ENCODE measurements around the gene BACH2.

BACH2 gene

GRCh38 chr6:90044833-90045381 lies 251.7 kb downstream of the BACH2 start:
- TF ChIP-seq, protein P1, sequence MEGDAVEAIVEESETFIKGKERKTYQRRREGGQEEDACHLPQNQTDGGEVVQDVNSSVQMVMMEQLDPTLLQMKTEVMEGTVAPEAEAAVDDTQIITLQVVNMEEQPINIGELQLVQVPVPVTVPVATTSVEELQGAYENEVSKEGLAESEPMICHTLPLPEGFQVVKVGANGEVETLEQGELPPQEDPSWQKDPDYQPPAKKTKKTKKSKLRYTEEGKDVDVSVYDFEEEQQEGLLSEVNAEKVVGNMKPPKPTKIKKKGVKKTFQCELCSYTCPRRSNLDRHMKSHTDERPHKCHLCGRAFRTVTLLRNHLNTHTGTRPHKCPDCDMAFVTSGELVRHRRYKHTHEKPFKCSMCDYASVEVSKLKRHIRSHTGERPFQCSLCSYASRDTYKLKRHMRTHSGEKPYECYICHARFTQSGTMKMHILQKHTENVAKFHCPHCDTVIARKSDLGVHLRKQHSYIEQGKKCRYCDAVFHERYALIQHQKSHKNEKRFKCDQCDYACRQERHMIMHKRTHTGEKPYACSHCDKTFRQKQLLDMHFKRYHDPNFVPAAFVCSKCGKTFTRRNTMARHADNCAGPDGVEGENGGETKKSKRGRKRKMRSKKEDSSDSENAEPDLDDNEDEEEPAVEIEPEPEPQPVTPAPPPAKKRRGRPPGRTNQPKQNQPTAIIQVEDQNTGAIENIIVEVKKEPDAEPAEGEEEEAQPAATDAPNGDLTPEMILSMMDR (conservative IDR thresholded peaks at IDR 0.05; ENCODE audit: low read depth, low read length) = no peak
- DNase-seq (ENCODE audit: low read depth) = peak; percentile 74
- no peak overlapping the region for H3K4me3 ChIP-seq (ENCODE audit: low read depth, low read length)

- TF ChIP-seq, protein P1 (conservative IDR thresholded peaks at IDR 0.05; ENCODE audit: low read depth, low read length) = no peak
- peak; percentile 9 for DNase-seq (ENCODE audit: low read depth)
- H3K4me3 ChIP-seq (ENCODE audit: low read depth, low read length) = no peak overlapping the region
Observed at GRCh38 chr6:90044182-90044832, 252.3 kb downstream of the BACH2 start.

DNA sequence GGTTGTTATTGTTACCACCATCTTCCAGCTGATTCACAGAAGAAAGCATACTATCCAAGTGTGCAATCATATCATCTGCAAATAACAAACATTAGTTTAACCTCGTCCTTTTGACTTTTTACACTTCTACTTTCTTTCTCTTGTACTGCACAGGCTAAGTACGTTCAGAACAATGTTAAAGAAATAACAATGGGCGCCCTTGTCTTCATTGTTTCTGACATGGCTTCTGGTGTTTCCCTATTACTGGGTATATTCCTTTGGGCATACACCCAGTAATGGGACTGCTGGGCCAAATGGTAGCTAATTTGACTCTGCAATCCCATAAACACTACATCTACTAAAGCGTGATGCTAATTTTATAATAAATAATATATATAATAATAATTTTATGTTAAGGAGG lies 255.7 kb downstream of the BACH2 start:
- TF ChIP-seq, protein P1 (conservative IDR thresholded peaks at IDR 0.05; ENCODE audit: low read depth, low read length) = no peak
- H3K4me3 ChIP-seq (ENCODE audit: low read depth, low read length) = no peak overlapping the region
- DNase-seq (ENCODE audit: low read depth) = no peak

- DNase-seq (ENCODE audit: low read depth) = no peak
- no peak overlapping the region for H3K4me3 ChIP-seq (ENCODE audit: low read depth, low read length)
- TF ChIP-seq, protein P1 (conservative IDR thresholded peaks at IDR 0.05; ENCODE audit: low read depth, low read length) = no peak
Observed at GRCh38 chr6:90039911-90040310, 256.7 kb downstream of the BACH2 start.

- DNase-seq (ENCODE audit: low read depth) = no peak
- TF ChIP-seq, protein P1 (conservative IDR thresholded peaks at IDR 0.05; ENCODE audit: low read depth, low read length) = no peak
Observed at GRCh38 chr6:90038961-90039653, 257.5 kb downstream of the BACH2 start.

DNA sequence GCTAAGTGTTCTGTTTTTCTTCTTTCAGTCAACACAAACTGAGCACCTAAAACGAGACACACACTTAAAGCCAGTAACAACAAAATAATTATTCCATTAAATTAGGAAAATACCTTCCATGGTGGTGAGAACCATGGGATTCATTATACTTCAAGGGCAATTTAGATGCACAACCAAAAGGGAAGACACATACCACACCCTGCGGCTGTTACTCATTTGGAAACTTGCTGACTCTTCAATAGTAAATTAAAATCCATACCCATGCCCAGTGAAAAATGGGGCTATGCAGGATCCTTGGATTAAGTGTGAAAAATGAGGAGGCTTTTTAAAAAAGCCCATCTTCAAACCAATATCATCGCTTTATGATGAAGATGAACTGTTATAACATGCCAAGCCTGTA lies 259.7 kb downstream of the BACH2 start:
- TF ChIP-seq, protein P1 (conservative IDR thresholded peaks at IDR 0.05; ENCODE audit: low read depth, low read length) = no peak
- no peak overlapping the region for H3K4me3 ChIP-seq (ENCODE audit: low read depth, low read length)
- DNase-seq (ENCODE audit: low read depth) = no peak

More at GRCh38 chr6:90038961-90039653, 257.5 kb downstream of the BACH2 start:
- no peak overlapping the region for H3K4me3 ChIP-seq (ENCODE audit: low read depth, low read length)
